ENCODE results near the gene FTO. TPM values are rescaled to one million over a fixed set of nuclear protein-coding genes. Genes with fewer than 3 reads are reported as not detected.

FTO gene
- total RNA-seq, 4 donors from 2014 or later = 70.9 to 89.7 (median 86.8) TPM

- DNase-seq (ENCODE audit: low spot score) (no peak), ATAC-seq (ENCODE audit: low FRiP score) (peak; percentile 80)
- TF ChIP-seq, protein P1, sequence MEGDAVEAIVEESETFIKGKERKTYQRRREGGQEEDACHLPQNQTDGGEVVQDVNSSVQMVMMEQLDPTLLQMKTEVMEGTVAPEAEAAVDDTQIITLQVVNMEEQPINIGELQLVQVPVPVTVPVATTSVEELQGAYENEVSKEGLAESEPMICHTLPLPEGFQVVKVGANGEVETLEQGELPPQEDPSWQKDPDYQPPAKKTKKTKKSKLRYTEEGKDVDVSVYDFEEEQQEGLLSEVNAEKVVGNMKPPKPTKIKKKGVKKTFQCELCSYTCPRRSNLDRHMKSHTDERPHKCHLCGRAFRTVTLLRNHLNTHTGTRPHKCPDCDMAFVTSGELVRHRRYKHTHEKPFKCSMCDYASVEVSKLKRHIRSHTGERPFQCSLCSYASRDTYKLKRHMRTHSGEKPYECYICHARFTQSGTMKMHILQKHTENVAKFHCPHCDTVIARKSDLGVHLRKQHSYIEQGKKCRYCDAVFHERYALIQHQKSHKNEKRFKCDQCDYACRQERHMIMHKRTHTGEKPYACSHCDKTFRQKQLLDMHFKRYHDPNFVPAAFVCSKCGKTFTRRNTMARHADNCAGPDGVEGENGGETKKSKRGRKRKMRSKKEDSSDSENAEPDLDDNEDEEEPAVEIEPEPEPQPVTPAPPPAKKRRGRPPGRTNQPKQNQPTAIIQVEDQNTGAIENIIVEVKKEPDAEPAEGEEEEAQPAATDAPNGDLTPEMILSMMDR (IDR thresholded peaks at IDR 0.05) = no peak
Measured at GRCh38 chr16:54066451-54067105, 362.6 kb downstream of the FTO start.

DNA sequence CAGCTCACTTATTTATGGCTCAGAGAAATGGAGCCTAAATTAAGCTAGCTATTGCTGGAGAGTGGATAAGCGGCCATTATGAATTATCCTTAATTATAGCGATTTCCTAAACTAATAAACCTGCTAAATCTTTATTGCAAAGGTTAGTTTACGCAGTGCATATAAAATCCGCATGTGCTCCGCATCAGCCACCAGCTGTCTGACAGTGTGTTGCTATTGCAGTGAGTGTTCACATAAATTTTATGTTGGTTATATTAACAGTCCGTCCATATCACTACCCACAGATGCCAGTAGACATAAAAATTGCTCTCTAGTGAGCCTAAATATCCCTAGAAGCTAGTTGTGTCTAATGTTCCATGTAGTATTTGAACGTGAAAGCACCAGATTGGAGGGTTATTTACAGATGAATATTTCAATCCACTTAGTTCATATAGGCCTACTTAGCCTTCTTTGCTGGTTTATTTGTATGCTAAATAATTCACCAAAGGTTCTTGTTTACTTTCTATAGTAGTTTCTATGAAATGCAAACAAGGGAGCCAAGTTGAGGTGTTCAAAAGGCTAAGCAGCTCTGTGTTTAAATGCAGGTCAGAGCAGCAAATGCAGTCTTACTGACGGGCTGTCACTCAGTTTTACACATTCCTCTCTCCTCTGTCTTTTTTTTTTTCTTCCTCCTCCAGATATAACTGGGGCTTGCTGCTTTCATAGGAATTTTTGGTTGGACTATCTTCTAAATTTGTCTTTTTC lies 363.5 kb downstream of the FTO start:
- DNase-seq (ENCODE audit: low spot score) = no peak
- TF ChIP-seq, protein P1 (IDR thresholded peaks at IDR 0.05) = no peak
- ATAC-seq (ENCODE audit: low FRiP score) = no peak

DNA sequence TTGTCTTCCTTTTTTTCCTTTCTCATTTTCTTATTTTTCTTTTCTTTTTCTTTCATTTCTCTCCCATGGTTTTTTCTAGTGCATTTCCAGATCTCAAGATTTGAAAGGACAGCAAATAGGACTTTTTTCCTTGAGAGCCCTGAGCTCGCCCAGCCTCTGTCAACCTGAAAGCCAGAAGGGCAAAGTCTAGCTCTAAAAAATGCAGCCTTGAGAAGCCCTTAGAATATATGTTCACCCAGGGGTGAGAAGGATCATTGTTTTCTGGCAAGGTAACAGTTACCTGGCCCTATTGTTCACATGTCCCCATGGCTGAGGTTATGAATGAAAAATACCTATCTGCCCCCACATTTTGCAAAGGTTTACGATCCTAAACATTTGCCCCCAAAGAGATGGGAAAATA lies 364.3 kb downstream of the FTO start:
- ATAC-seq (ENCODE audit: low FRiP score) (no peak), DNase-seq (ENCODE audit: low spot score) (no peak)
- TF ChIP-seq, protein P1 (IDR thresholded peaks at IDR 0.05) = no peak

DNA sequence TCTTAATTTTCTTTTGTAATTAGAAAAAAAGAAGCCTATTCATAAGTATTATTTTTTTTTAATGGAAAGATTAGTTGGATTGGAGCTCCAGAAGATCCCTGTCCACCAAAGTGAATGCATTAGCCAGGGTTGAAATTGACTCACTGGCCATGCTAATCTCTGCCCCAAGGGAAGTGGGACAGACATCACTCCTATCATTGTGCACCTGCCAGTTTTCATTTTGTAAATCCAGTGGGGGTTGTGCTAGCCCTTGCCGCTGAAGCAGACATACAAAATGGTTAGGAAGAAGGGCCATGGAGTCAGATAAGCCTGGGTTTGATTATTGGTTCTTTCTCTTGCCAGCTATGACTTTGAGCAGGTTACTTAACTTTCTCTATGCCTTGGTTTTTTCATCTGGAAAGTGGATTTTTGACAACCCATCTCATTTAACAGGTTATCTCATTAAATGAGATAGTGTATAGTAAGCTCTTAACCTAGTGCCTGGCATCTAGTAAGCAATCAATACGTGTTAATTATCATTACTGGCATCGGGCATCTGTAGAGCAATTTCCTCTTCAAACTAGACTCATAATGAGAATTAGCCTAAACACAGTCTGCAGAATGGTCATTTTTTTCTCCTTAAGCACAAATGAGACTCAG lies 365.8 kb downstream of the FTO start:
- DNase-seq (ENCODE audit: low spot score) (no peak), ATAC-seq (ENCODE audit: low FRiP score) (no peak)
- TF ChIP-seq, protein P1 (IDR thresholded peaks at IDR 0.05) = no peak

GRCh38 chr16:54070789-54071343 lies 366.9 kb downstream of the FTO start:
- no peak for DNase-seq (ENCODE audit: low spot score)
- ATAC-seq (ENCODE audit: low FRiP score) = no peak
- TF ChIP-seq, protein P1 (IDR thresholded peaks at IDR 0.05) = no peak

- TF ChIP-seq, protein P1 (IDR thresholded peaks at IDR 0.05) = no peak
- no peak for ATAC-seq (ENCODE audit: low FRiP score)
- no peak for DNase-seq (ENCODE audit: low spot score)
Measured at GRCh38 chr16:54071514-54071913, 367.6 kb downstream of the FTO start.

Data from omental fat pad (tissue), 4 donors.